Endothelial cell (in vitro differentiated cells): Measurements from ENCODE around the gene MLNR. TPM values are rescaled to one million over a fixed set of nuclear protein-coding genes. Genes with fewer than 3 reads are reported as not detected.

ENCODE experiments used
- DNase-seq: peaks from one replicate; pipeline ENCODE4 v3.0.0; 2021; ENCODE audit warnings: low spot score
- H3K27ac Mint-ChIP-seq: one replicate; pipeline ENCODE4 v1.8.0; 2021; ENCODE audit warnings: mixed read lengths, inconsistent platforms; ENCODE audit not compliant: unreplicated experiment
- H3K27me3 Mint-ChIP-seq: one replicate; pipeline ENCODE4 v1.8.0; 2021; ENCODE audit warnings: mild to moderate bottlenecking, moderate library complexity, mixed read lengths, inconsistent platforms; ENCODE audit not compliant: unreplicated experiment
- H3K36me3 Mint-ChIP-seq: one replicate; pipeline ENCODE4 v1.8.0; 2021; ENCODE audit warnings: mild to moderate bottlenecking, low read depth, mixed read lengths, inconsistent platforms; ENCODE audit not compliant: unreplicated experiment
- H3K4me1 Mint-ChIP-seq: one replicate; pipeline ENCODE4 v1.8.0; 2021; ENCODE audit warnings: mild to moderate bottlenecking, mixed read lengths, inconsistent platforms; ENCODE audit not compliant: unreplicated experiment
- H3K4me3 Mint-ChIP-seq: one replicate; pipeline ENCODE4 v1.8.0; 2021; ENCODE audit warnings: mild to moderate bottlenecking, mixed read lengths, inconsistent platforms; ENCODE audit not compliant: unreplicated experiment
- H3K9me3 Mint-ChIP-seq: one replicate; pipeline ENCODE4 v1.8.0; 2021; ENCODE audit warnings: mixed read lengths, inconsistent platforms; ENCODE audit not compliant: unreplicated experiment
- total RNA-seq: library from RNA; stranded (reverse); fragmentation: NEBNext Ultra II Directional; extraction: Animal tissue kit (Norgen Biotek cat#: 25700); gene quantifications from one replicate; pipeline ENCODE4 v1.2.1, GENCODE V29; 2021; ENCODE audit not compliant: unreplicated experiment
- TF ChIP-seq, protein P1 (sequence below): fragments of 200-600 bp; sonication (generic); IDR thresholded peaks from one replicate; pipeline ENCODE4 v1.5.0; 2021; ENCODE audit warnings: antibody characterized with exemption; ENCODE audit not compliant: unreplicated experiment

Gene MLNR
- total RNA-seq, 1 donor from 2014 or later = not detected

DNA sequence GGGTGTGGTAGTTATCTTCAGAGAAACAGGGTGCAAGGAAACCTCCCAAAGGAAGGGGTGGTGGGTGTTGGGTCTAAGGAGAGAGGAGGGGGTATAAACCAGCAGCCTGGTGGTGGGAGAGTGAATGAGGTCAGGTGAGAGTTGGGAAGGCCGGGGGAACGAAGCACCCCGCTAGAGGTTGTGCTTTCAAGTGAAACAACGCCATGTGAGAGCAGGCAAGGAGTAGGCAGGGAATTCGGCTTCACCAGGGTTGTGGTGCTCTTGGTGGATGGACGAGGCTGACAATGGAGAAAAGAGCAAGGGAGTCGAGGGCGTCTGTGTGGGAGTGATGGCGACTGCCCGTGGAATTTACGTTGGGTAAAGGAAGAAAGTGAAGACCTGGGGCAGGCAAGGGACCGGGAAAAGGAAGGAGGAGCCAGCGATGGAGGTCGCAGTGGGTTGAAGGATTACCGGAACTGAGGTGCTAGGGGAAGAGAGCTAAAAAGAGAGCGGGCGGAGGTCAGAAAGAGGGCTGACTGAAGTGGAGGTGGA is 2.1 kb upstream of the MLNR start:
- H3K27me3 Mint-ChIP-seq = peaks cover 26% of the 10 kb centered on the region
- peaks cover 29% of the 10 kb centered on the region for H3K4me1 Mint-ChIP-seq
- H3K36me3 Mint-ChIP-seq = peaks cover 17% of the 10 kb centered on the region
- peak overlapping the region; percentile 78 for H3K4me3 Mint-ChIP-seq
- H3K9me3 Mint-ChIP-seq = peaks cover 6% of the 10 kb centered on the region
- TF ChIP-seq, protein P1, sequence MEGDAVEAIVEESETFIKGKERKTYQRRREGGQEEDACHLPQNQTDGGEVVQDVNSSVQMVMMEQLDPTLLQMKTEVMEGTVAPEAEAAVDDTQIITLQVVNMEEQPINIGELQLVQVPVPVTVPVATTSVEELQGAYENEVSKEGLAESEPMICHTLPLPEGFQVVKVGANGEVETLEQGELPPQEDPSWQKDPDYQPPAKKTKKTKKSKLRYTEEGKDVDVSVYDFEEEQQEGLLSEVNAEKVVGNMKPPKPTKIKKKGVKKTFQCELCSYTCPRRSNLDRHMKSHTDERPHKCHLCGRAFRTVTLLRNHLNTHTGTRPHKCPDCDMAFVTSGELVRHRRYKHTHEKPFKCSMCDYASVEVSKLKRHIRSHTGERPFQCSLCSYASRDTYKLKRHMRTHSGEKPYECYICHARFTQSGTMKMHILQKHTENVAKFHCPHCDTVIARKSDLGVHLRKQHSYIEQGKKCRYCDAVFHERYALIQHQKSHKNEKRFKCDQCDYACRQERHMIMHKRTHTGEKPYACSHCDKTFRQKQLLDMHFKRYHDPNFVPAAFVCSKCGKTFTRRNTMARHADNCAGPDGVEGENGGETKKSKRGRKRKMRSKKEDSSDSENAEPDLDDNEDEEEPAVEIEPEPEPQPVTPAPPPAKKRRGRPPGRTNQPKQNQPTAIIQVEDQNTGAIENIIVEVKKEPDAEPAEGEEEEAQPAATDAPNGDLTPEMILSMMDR = no peak
- no peak for DNase-seq
- peak overlapping the region; percentile 53 for H3K27ac Mint-ChIP-seq

- peaks cover 6% of the 10 kb centered on the region for H3K9me3 Mint-ChIP-seq
- H3K4me1 Mint-ChIP-seq = peaks cover 29% of the 10 kb centered on the region
- peaks cover 17% of the 10 kb centered on the region for H3K36me3 Mint-ChIP-seq
- TF ChIP-seq, protein P1 = no peak
- peaks cover 26% of the 10 kb centered on the region for H3K27me3 Mint-ChIP-seq
- no peak for DNase-seq
- no peak overlapping the region for H3K27ac Mint-ChIP-seq
- H3K4me3 Mint-ChIP-seq = peak overlapping the region; percentile 78
Observed at GRCh38 chr13:49218493-49219051, 1.6 kb upstream of the MLNR start.

DNA sequence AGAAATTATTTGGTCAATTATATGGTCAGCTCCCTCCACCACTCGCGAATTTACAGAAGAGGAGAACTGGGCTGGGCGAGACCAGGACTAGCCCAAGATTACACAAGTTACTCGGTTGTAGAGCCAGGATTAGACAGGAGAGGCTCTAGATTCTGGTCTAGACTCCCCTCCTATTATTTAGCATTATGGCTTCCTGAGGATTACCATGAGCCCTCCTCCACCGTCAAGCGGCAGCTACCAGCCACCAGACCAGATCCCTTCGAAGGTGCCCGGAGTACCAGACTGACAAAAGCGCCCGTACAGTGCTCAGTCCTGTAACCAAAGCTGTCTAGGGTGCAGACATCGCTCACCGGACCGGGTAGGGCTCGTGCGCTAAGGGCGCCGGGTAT is 497 bp upstream of the MLNR start:
- Mint-ChIP-seq H3K36me3 (peaks cover 17% of the 10 kb centered on the region), H3K9me3 (peaks cover 6% of the 10 kb centered on the region), H3K27me3 (peaks cover 29% of the 10 kb centered on the region), H3K4me3 (peak overlapping the region; percentile 74), H3K4me1 (peaks cover 28% of the 10 kb centered on the region), H3K27ac (peak overlapping the region; percentile 72)
- TF ChIP-seq, protein P1 = no peak
- DNase-seq = no peak

DNA sequence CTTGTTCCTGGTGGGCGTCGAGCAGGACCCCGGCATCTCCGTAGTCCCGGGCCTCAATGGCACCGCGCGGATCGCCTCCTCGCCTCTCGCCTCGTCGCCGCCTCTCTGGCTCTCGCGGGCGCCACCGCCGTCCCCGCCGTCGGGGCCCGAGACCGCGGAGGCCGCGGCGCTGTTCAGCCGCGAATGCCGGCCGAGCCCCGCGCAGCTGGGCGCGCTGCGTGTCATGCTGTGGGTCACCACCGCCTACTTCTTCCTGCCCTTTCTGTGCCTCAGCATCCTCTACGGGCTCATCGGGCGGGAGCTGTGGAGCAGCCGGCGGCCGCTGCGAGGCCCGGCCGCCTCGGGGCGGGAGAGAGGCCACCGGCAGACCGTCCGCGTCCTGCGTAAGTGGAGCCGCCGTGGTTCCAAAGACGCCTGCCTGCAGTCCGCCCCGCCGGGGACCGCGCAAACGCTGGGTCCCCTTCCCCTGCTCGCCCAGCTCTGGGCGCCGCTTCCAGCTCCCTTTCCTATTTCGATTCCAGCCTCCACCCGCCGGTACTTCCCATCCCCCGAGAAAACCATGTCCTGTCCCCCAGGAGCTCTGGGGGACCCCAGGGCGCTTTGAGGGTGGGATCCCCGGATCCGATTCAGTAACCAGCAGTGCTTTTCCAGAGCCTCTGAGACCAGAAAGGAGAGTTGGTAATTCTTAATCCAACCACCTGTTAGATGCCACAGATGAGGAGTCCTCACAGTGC is 885 bp downstream of the MLNR start:
- Mint-ChIP-seq H3K4me3 (peak overlapping the region; percentile 52), H3K27ac (no peak overlapping the region), H3K9me3 (peaks cover 6% of the 10 kb centered on the region), H3K27me3 (peaks cover 32% of the 10 kb centered on the region), H3K4me1 (peaks cover 22% of the 10 kb centered on the region), H3K36me3 (peaks cover 17% of the 10 kb centered on the region)
- peak; percentile 18 for DNase-seq
- TF ChIP-seq, protein P1 = no peak

DNA sequence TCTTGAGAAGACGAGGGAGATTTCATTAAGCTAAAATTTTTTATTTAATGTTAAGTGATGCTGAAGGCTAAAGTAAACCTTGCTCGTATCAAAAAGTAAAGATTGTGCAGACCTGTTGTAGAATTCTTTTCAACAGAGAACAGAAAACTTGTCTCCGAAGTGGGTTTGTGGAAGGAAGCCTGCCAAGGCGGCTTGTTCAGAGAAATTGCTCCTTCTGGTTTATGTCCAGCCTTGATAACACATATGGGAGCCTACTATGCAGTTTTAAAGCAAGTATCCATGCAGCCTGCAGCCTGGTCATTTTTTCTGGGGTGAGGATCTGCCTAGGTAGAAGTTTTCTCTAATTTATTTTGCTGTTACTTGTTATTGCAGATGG is 1.4 kb downstream of the MLNR start:
- TF ChIP-seq, protein P1 = no peak
- H3K27me3 Mint-ChIP-seq = peaks cover 32% of the 10 kb centered on the region
- peaks cover 6% of the 10 kb centered on the region for H3K9me3 Mint-ChIP-seq
- no peak overlapping the region for H3K27ac Mint-ChIP-seq
- H3K4me3 Mint-ChIP-seq = peak overlapping the region; percentile 52
- DNase-seq = no peak
- peaks cover 22% of the 10 kb centered on the region for H3K4me1 Mint-ChIP-seq
- H3K36me3 Mint-ChIP-seq = peaks cover 17% of the 10 kb centered on the region
